Tibial nerve (tissue), 4 donors: ENCODE data around the gene SLC2A4RG.

ENCODE experiments used
- CTCF ChIP-seq, 5 experiments: fragments of 200-600 bp in 3 of 5; fragments of 450-650 bp in 2 of 5; sonication (generic) in 3 of 5; IDR thresholded peaks; one replicate each; pipeline ENCODE4 v1.5.1; 2016 to 2019; ENCODE audit warnings: antibody characterized with exemption in 5 of 5, mild to moderate bottlenecking in 3 of 5, moderate library complexity in 2 of 5
- EP300 ChIP-seq, 2 donors: sonication (generic); formaldehyde crosslinking; IDR thresholded peaks; one replicate each; pipeline ENCODE4 v1.6.1; 2017; ENCODE audit warnings: antibody characterized with exemption in 2 of 2, mild to moderate bottlenecking in 1 of 2
- POLR2A ChIP-seq, 2 donors: fragments of 450-650 bp; IDR thresholded peaks; one replicate each; pipeline ENCODE4 v1.6.1; 2017; ENCODE audit warnings: antibody characterized with exemption in 2 of 2, mild to moderate bottlenecking in 2 of 2, moderate library complexity in 2 of 2

GRCh38 chr20:63701051-63701328, 38.6 kb upstream of the SLC2A4RG start:
- TF ChIP-seq CTCF (IDR thresholded peaks at IDR 0.05) (no peak), POLR2A (IDR thresholded peaks at IDR 0.05) (no peak), EP300 (IDR thresholded peaks at IDR 0.05) (no peak)
